Liver (tissue), 3 donors: ENCODE data around the gene SMAP1.
"Not testable (repeated sequence)": the region's sequence is repeated elsewhere in the genome, so short reads cannot be mapped to it uniquely, and the experiment has no call there.

ENCODE experiments used
- CTCF ChIP-seq: fragments of 150-350 bp; IDR thresholded peaks from 2 replicates; pipeline ENCODE4 v1.5.1; 2017; ENCODE audit warnings: improper control_type of control experiment, low read depth, low read length; ENCODE audit not compliant: missing input control
- FOXA1 ChIP-seq: IDR thresholded peaks from 2 replicates; pipeline ENCODE4 v1.6.1; 2016; ENCODE audit warnings: antibody characterized with exemption
- GABPA ChIP-seq, 2 donors: IDR thresholded peaks in 1 of 2; conservative IDR thresholded peaks in 1 of 2; 2 replicates each; pipeline ENCODE4 v1.6.1; 2016; ENCODE audit warnings: antibody characterized with exemption in 2 of 2, mild to moderate bottlenecking in 1 of 2, moderate library complexity in 1 of 2
- HNF4A ChIP-seq, 2 donors: conservative IDR thresholded peaks; 2 replicates each; pipeline ENCODE4 v1.6.1; 2016; ENCODE audit warnings: antibody characterized with exemption in 2 of 2, mild to moderate bottlenecking in 2 of 2
- JUND ChIP-seq, 2 donors: IDR thresholded peaks; 2 replicates each; pipeline ENCODE4 v1.6.1; 2016; ENCODE audit warnings: antibody characterized with exemption in 2 of 2
- RAD21 ChIP-seq, 2 donors: IDR thresholded peaks; 2 replicates each; pipeline ENCODE4 v1.6.1; 2016; ENCODE audit warnings: antibody characterized with exemption in 2 of 2, mild to moderate bottlenecking in 2 of 2
- REST ChIP-seq: IDR thresholded peaks from 2 replicates; pipeline ENCODE4 v1.6.1; 2016; ENCODE audit warnings: antibody characterized with exemption, mild to moderate bottlenecking
- SP1 ChIP-seq: IDR thresholded peaks from 2 replicates; pipeline ENCODE4 v1.6.1; 2018; ENCODE audit warnings: antibody characterized with exemption, mild to moderate bottlenecking
- TAF1 ChIP-seq: conservative IDR thresholded peaks from 2 replicates; pipeline ENCODE4 v1.6.1; 2016; ENCODE audit warnings: antibody characterized with exemption, mild to moderate bottlenecking
- YY1 ChIP-seq: IDR thresholded peaks from 2 replicates; pipeline ENCODE4 v1.6.1; 2016; ENCODE audit warnings: antibody characterized with exemption, mild to moderate bottlenecking
- ZBTB33 ChIP-seq: IDR thresholded peaks from 2 replicates; pipeline ENCODE4 v1.6.1; 2016; ENCODE audit warnings: antibody characterized with exemption
- TF ChIP-seq, protein P1 (sequence below): IDR thresholded peaks from 2 replicates; pipeline ENCODE4 v1.6.1; 2016; ENCODE audit warnings: antibody characterized with exemption
- TF ChIP-seq, protein P2 (sequence below): IDR thresholded peaks from 2 replicates; pipeline ENCODE4 v1.6.1; 2016; ENCODE audit warnings: antibody characterized with exemption
- donor health status: healthy.
- donor health status: healthy.

DNA sequence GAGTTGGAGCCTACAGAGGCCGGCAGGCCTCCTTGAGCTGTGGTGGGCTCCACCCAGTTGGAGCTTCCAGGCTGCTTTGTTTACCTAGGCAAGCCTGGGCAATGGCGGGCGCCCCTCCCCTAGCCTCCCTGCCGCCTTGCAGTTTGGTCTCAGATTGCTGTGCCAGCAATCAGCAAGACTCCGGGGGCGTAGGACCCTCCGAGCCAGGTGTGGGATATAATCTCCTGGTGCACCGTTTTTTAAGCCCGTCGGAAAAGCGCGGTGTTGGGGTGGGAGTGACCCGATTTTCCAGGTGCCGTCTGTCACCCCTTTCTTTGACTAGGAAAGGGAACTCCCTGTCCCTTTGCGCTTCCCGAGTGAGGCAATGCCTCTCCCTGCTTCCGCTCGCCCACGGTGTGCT, 103.7 kb downstream of the SMAP1 start:
- TF ChIP-seq YY1; SP1; CTCF; HNF4A (conservative IDR thresholded peaks at IDR 0.05); TAF1; REST; FOXA1; RAD21 (IDR thresholded peaks at IDR 0.05); JUND (IDR thresholded peaks at IDR 0.05); ZBTB33; GABPA (IDR thresholded peaks at IDR 0.05 in 1 of 2, conservative IDR thresholded peaks at IDR 0.05 in 1 of 2): not testable (repeated sequence)
- TF ChIP-seq, protein P1, sequence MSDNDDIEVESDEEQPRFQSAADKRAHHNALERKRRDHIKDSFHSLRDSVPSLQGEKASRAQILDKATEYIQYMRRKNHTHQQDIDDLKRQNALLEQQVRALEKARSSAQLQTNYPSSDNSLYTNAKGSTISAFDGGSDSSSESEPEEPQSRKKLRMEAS: not testable (repeated sequence)
- TF ChIP-seq, protein P2, sequence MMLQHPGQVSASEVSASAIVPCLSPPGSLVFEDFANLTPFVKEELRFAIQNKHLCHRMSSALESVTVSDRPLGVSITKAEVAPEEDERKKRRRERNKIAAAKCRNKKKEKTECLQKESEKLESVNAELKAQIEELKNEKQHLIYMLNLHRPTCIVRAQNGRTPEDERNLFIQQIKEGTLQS: not testable (repeated sequence)
